ENCODE measurements around the gene TMEM255B. TPM values are rescaled to one million over a fixed set of nuclear protein-coding genes. Genes with fewer than 3 reads are reported as not detected.

Gene TMEM255B
- total and polyA plus RNA-seq, 4 donors = 6.0 to 19.6 (median 14.8) TPM

GRCh38 chr13:113849546-113849945 lies 90.5 kb downstream of the TMEM255B start:
- no peak overlapping the region for H3K9ac ChIP-seq (ENCODE audit: insufficient read depth in 1 of 2, low read length in 2 of 2)
- H3K36me3 ChIP-seq (ENCODE audit: control insufficient read depth in 4 of 4, insufficient read depth in 4 of 4, low read length in 4 of 4) = peaks cover 0 to 7% (median 0%) of the 10 kb centered on the region in 4 donors
- DNase-seq (no peak), ATAC-seq (ENCODE audit: insufficient read depth, low FRiP score) (no peak)
- H3K4me1 ChIP-seq (ENCODE audit: control insufficient read depth in 5 of 5, insufficient read depth in 5 of 5, low read length in 5 of 5) = peaks cover 0 to 11% (median 8%) of the 10 kb centered on the region in 5 donors
- no peaks in the 10 kb centered on the region for H3K27me3 ChIP-seq (ENCODE audit: control insufficient read depth in 3 of 3, insufficient read depth in 3 of 3, low read length in 2 of 3)
- no peak overlapping the region for H3K27ac ChIP-seq (ENCODE audit: low read depth in 1 of 2, low read length in 1 of 2)
- no peaks in the 10 kb centered on the region for H3K9me3 ChIP-seq (ENCODE audit: control insufficient read depth in 4 of 4, insufficient read depth in 3 of 4, low read length in 3 of 4)
- H3K4me3 ChIP-seq = no peak overlapping the region
- 93 to 94% methylated on average over 3 of the region's 3 CpGs for WGBS, 2 donors
- TF ChIP-seq CTCF (IDR thresholded peaks at IDR 0.05; ENCODE audit: control extremely low read depth, extremely low read depth) = no peak

- ATAC-seq (ENCODE audit: insufficient read depth, low FRiP score) (no peak), DNase-seq (no peak)
These were observed 91.1 kb downstream of the TMEM255B start for GRCh38 chr13:113849981-113850721.

GRCh38 chr13:113850722-113851479 lies 91.9 kb downstream of the TMEM255B start:
- Histone ChIP-seq H3K4me3 (no peak overlapping the region), H3K9ac (ENCODE audit: insufficient read depth in 1 of 2, low read length in 2 of 2) (no peak overlapping the region), H3K27me3 (ENCODE audit: control insufficient read depth in 3 of 3, insufficient read depth in 3 of 3, low read length in 2 of 3) (no peaks in the 10 kb centered on the region), H3K9me3 (ENCODE audit: control insufficient read depth in 4 of 4, insufficient read depth in 3 of 4, low read length in 3 of 4) (no peaks in the 10 kb centered on the region), H3K27ac (ENCODE audit: low read depth in 1 of 2, low read length in 1 of 2) (no peak overlapping the region), H3K4me1 (ENCODE audit: control insufficient read depth in 5 of 5, insufficient read depth in 5 of 5, low read length in 5 of 5) (peaks cover 0 to 16% (median 10%) of the 10 kb centered on the region in 5 donors), H3K36me3 (ENCODE audit: control insufficient read depth in 4 of 4, insufficient read depth in 4 of 4, low read length in 4 of 4) (peaks cover 0 to 5% (median 0%) of the 10 kb centered on the region in 4 donors)
- TF ChIP-seq CTCF (IDR thresholded peaks at IDR 0.05; ENCODE audit: control extremely low read depth, extremely low read depth) = no peak
- no peak for ATAC-seq (ENCODE audit: insufficient read depth, low FRiP score)
- DNase-seq = no peak
- WGBS, 2 donors = 98 to 99% methylated on average over 3 of the region's 3 CpGs

More at GRCh38 chr13:113849981-113850721, 91.1 kb downstream of the TMEM255B start:
- 90 to 93% methylated on average over 8 of the region's 8 CpGs for WGBS, 2 donors
- Histone ChIP-seq H3K4me3 (no peak overlapping the region), H3K9ac (ENCODE audit: insufficient read depth in 1 of 2, low read length in 2 of 2) (no peak overlapping the region), H3K27me3 (ENCODE audit: control insufficient read depth in 3 of 3, insufficient read depth in 3 of 3, low read length in 2 of 3) (no peaks in the 10 kb centered on the region), H3K4me1 (ENCODE audit: control insufficient read depth in 5 of 5, insufficient read depth in 5 of 5, low read length in 5 of 5) (peaks cover 0 to 14% (median 10%) of the 10 kb centered on the region in 5 donors), H3K36me3 (ENCODE audit: control insufficient read depth in 4 of 4, insufficient read depth in 4 of 4, low read length in 4 of 4) (peaks cover 0 to 7% (median 0%) of the 10 kb centered on the region in 4 donors), H3K9me3 (ENCODE audit: control insufficient read depth in 4 of 4, insufficient read depth in 3 of 4, low read length in 3 of 4) (no peaks in the 10 kb centered on the region), H3K27ac (ENCODE audit: low read depth in 1 of 2, low read length in 1 of 2) (no peak overlapping the region)
- no peak for TF ChIP-seq CTCF (IDR thresholded peaks at IDR 0.05; ENCODE audit: control extremely low read depth, extremely low read depth)
